Type B pancreatic cell (in vitro differentiated cells): ENCODE data around the gene TLK1. TPM values are rescaled to one million over a fixed set of nuclear protein-coding genes. Genes with fewer than 3 reads are reported as not detected.
A peak's percentile ranks its signal among the peaks of the same experiment; 100 is the strongest.
"Not testable (repeated sequence)": the region's sequence is repeated elsewhere in the genome, so short reads cannot be mapped to it uniquely, and the experiment has no call there.

Source experiments
- DNase-seq: peaks from one replicate; pipeline ENCODE4 v3.0.0; 2021; ENCODE audit warnings: mixed read lengths; ENCODE audit not compliant: unreplicated experiment; ENCODE audit errors: extremely low spot score
- H3K27ac Mint-ChIP-seq: 2 replicates; pipeline ENCODE4 v1.8.0; 2021; ENCODE audit warnings: mild to moderate bottlenecking, mixed read lengths
- H3K27me3 Mint-ChIP-seq: 2 replicates; pipeline ENCODE4 v1.8.0; 2021; ENCODE audit warnings: mixed read lengths
- H3K36me3 Mint-ChIP-seq: 2 replicates; pipeline ENCODE4 v1.8.0; 2021; ENCODE audit warnings: mixed read lengths
- H3K4me1 Mint-ChIP-seq: one replicate; pipeline ENCODE4 v1.8.0; 2021; ENCODE audit warnings: mixed read lengths; ENCODE audit not compliant: unreplicated experiment
- H3K4me3 Mint-ChIP-seq: 2 replicates; pipeline ENCODE4 v1.8.0; 2021; ENCODE audit warnings: mild to moderate bottlenecking, mixed read lengths
- H3K9me3 Mint-ChIP-seq: 2 replicates; pipeline ENCODE4 v1.8.0; 2021; ENCODE audit warnings: mixed read lengths
- total RNA-seq: library from RNA; stranded (reverse); gene quantifications from 2 replicates; pipeline ENCODE4 v1.2.1, GENCODE V29; 2021; ENCODE audit warnings: low replicate concordance
- TF ChIP-seq, protein P1 (sequence below): fragments of 200-600 bp; sonication (generic); conservative IDR thresholded peaks from 2 replicates; pipeline ENCODE4 v1.5.0; 2021; ENCODE audit warnings: antibody characterized with exemption, mild to moderate bottlenecking

The TLK1 gene
- total RNA-seq, 1 donor from 2014 or later, result 54.2 TPM

DNA sequence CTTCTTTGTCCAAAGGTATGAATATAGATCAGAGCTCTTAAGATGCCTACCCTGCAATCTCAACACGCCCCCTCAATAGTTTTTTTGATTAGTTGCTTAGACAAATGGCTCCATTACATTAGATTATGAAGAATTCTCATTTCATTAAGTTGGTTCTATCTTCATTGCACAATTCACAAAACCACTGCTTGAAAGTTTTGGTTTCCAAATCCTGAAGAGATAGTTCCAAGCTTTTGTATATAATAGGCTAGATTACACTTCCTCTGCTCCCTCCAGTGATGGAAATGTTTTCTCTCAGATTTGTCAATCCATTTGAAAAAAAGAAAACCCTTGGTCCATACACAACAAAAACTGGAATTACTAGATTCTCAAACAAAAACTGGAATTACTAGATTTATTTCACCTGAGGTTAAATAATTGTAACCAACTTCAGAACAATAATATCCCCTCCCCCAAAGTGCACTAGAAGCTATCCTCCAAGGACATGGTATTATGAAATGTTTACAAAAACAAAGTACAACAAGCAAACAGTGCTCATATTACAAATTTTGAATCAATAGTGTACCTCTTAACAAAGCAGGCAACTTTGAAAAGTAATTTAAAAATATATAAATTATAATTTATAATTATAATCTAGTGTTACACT, 6.8 kb upstream of the TLK1 start:
- H3K27me3 Mint-ChIP-seq, result no peaks in the 10 kb centered on the region
- H3K36me3 Mint-ChIP-seq, result no peaks in the 10 kb centered on the region
- peak overlapping the region; percentile 32 for H3K4me3 Mint-ChIP-seq
- peaks cover 14% of the 10 kb centered on the region for H3K4me1 Mint-ChIP-seq
- TF ChIP-seq, protein P1, sequence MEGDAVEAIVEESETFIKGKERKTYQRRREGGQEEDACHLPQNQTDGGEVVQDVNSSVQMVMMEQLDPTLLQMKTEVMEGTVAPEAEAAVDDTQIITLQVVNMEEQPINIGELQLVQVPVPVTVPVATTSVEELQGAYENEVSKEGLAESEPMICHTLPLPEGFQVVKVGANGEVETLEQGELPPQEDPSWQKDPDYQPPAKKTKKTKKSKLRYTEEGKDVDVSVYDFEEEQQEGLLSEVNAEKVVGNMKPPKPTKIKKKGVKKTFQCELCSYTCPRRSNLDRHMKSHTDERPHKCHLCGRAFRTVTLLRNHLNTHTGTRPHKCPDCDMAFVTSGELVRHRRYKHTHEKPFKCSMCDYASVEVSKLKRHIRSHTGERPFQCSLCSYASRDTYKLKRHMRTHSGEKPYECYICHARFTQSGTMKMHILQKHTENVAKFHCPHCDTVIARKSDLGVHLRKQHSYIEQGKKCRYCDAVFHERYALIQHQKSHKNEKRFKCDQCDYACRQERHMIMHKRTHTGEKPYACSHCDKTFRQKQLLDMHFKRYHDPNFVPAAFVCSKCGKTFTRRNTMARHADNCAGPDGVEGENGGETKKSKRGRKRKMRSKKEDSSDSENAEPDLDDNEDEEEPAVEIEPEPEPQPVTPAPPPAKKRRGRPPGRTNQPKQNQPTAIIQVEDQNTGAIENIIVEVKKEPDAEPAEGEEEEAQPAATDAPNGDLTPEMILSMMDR, result no peak
- DNase-seq, result no peak
- no peaks in the 10 kb centered on the region for H3K9me3 Mint-ChIP-seq
- H3K27ac Mint-ChIP-seq, result no peak overlapping the region

DNA sequence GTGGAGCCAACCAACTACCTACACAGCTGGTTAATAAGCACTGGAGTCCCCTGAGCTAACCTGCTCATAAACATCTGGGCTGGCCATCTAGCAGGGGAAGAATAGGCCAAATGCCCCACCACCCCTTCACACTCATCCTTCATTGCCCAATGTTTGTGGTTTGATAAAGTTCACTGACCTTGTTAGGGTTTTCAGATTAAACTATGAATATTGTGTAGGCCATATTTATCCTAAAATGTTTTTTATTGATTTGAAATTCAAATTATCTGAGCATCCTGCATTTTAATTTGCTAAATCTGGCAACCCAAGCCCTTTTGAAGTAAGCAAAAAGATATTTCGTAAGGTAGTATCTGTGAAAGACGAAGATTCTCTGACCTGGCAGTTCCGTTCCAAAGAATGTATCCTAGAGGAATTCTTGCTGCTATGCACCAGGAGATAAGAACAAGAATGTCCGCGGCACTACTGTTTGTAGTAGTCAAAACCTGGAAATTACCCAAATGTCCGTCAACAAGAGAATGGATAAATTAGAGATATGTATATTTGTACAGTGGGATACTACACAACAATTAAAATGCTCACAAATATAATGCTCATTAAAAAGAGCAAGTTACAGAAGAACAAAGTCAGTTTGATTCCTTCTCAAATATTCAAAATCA, 5.8 kb upstream of the TLK1 start:
- no peaks in the 10 kb centered on the region for H3K36me3 Mint-ChIP-seq
- DNase-seq, result no peak
- H3K4me1 Mint-ChIP-seq, result peaks cover 19% of the 10 kb centered on the region
- no peaks in the 10 kb centered on the region for H3K9me3 Mint-ChIP-seq
- no peak overlapping the region for H3K4me3 Mint-ChIP-seq
- H3K27ac Mint-ChIP-seq, result no peak overlapping the region
- H3K27me3 Mint-ChIP-seq, result no peaks in the 10 kb centered on the region
- TF ChIP-seq, protein P1, result no peak

DNA sequence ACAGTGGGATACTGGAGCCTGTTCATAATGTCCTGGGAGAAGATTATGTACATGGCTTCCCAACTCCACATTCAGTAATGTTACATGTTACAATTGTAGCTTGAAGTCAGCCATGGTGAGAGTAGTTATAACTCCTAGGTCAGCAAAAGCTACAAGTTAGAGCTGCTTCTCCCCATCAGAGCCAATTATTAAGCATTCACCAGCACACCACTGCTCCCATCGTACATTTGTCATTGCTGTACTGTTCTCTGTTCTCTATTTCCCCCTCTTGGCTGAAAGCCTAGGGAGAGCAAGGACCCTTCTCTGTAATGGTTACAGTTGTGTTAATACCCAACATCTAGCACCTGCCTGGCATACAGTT, 5.3 kb upstream of the TLK1 start:
- no peak for DNase-seq
- Mint-ChIP-seq H3K27me3 (no peaks in the 10 kb centered on the region), H3K4me3 (no peak overlapping the region), H3K27ac (no peak overlapping the region), H3K36me3 (no peaks in the 10 kb centered on the region), H3K4me1 (peaks cover 19% of the 10 kb centered on the region), H3K9me3 (no peaks in the 10 kb centered on the region)
- TF ChIP-seq, protein P1, result no peak

DNA sequence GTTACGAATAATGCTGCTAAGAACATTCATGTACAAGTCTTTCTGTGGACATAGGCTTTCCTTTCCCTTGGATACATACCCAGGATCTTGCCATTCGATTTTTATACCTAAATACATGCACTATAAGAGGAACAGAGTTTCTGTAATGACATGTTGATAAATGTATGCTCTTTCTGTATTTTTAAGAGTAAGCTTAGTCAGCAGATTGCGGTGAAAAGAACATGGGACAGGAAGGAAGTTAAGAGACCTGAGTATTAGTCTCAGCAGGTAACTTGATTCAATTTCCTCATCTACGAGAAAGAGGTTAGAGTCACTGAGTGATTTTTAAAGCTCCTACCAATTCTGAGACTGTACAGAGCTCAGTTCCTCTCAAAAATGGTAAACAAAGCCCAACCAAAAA, 2.6 kb upstream of the TLK1 start:
- Mint-ChIP-seq H3K4me3 (peak overlapping the region; percentile 73), H3K27ac (peak overlapping the region; percentile 73), H3K36me3 (no peaks in the 10 kb centered on the region), H3K27me3 (no peaks in the 10 kb centered on the region), H3K4me1 (peaks cover 22% of the 10 kb centered on the region), H3K9me3 (no peaks in the 10 kb centered on the region)
- no peak for DNase-seq
- TF ChIP-seq, protein P1, result no peak

DNA sequence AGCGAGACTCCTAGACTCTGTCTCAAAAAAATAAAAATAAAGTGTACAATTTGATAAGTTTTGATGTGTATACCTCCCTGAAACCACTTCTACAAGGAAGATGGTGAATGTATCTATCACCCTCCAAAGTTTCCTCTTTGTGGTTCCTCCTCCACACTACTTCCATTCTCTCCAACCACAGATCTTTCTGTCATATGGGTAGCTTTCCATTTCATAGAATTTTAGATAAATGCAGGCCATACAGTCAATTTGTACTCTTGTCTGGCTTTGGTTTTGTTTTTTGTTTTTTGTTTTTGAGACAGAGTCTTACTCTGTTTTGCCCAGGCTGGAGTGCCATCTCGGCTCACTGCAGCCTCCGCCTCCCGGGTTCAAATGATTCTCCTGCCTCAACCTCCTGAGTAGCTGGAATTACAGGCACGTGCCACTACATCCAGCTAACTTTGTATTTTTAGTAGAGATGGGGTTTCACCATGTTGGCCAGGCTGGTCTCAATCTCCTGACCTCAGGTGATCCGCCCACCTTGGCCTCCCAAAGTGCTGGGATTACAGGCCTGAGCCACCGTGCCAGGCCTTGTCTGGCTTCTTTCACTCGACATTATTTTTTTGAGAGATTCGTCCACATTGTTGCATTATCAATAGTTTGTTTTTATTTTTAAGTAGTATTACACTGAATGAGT, 2.0 kb upstream of the TLK1 start:
- H3K27ac Mint-ChIP-seq, result peak overlapping the region; percentile 73
- DNase-seq, result not testable (repeated sequence)

More for the DNA sequence above, 2.0 kb upstream of the TLK1 start:
- H3K9me3 Mint-ChIP-seq, H3K27me3 Mint-ChIP-seq, H3K36me3 Mint-ChIP-seq: not testable (repeated sequence)
- peak overlapping the region; percentile 73 for H3K4me3 Mint-ChIP-seq
- peaks cover 26% of the 10 kb centered on the region for H3K4me1 Mint-ChIP-seq
